Naive thymus-derived CD8-positive, alpha-beta T cell (primary cell): ENCODE results near the gene ERBIN. TPM values are rescaled to one million over a fixed set of nuclear protein-coding genes. Genes with fewer than 3 reads are reported as not detected.
A peak's percentile ranks its signal among the peaks of the same experiment; 100 is the strongest.
"Not testable (repeated sequence)": the region's sequence is repeated elsewhere in the genome, so short reads cannot be mapped to it uniquely, and the experiment has no call there.

Experiments
- ATAC-seq, 2 donors: fragments of 150-1000 bp; cut with Tn5 transposase in 1 of 2; sonication (Bioruptor Pico), chemical (Tn5 transposase) in 1 of 2; 1 replicate in 1 of 2; 2 replicates in 1 of 2; pipeline ENCODE4 v1.10.0; 2021; ENCODE audit warnings: mild to moderate bottlenecking in 2 of 2, moderate library complexity in 2 of 2
- POLR2A ChIA-PET: fragments of 350-600 bp; sonication (Branson Sonifier 250); formaldehyde crosslinking; loops from one replicate; lab custom pipeline; 2021; ENCODE audit warnings: antibody characterized with exemption; lab: Charles Lee
- DNase-seq, 10 donors: peaks; one replicate each; pipeline versions ENCODE4 v3.0.0 to v3.0.0-alpha.2; 2020 to 2022
- H3K27ac Mint-ChIP-seq, 10 donors: one replicate each; pipeline ENCODE4 v1.8.0; 2020 to 2022; ENCODE audit warnings: mild to moderate bottlenecking in 10 of 10, mixed read lengths in 10 of 10, moderate library complexity in 4 of 10, inconsistent platforms in 1 of 10
- H3K27me3 Mint-ChIP-seq, 5 donors: one replicate each; pipeline ENCODE4 v1.8.0; 2021 to 2022; ENCODE audit warnings: mixed read lengths in 5 of 5
- H3K36me3 Mint-ChIP-seq, 3 donors: one replicate each; pipeline ENCODE4 v1.8.0; 2020 to 2022; ENCODE audit warnings: mixed read lengths in 3 of 3, mild to moderate bottlenecking in 2 of 3, inconsistent platforms in 1 of 3
- H3K4me1 Mint-ChIP-seq, 4 donors: one replicate each; pipeline ENCODE4 v1.8.0; 2021 to 2022; ENCODE audit warnings: mixed read lengths in 4 of 4
- H3K4me3 Mint-ChIP-seq, 10 donors: one replicate each; pipeline ENCODE4 v1.8.0; 2020 to 2022; ENCODE audit warnings: mild to moderate bottlenecking in 10 of 10, mixed read lengths in 10 of 10, moderate library complexity in 6 of 10, inconsistent platforms in 1 of 10
- H3K9me3 Mint-ChIP-seq, 9 donors: one replicate each; pipeline ENCODE4 v1.8.0; 2020 to 2022; ENCODE audit warnings: mixed read lengths in 9 of 9, mild to moderate bottlenecking in 3 of 9, inconsistent platforms in 1 of 9, moderate library complexity in 1 of 9
- polyA plus RNA-seq, 3 donors: library from polyadenylated mRNA; unstranded; fragments of 300-500 nt; fragmentation: Illumina TruSeq; gene quantifications; one replicate each; pipeline ENCODE4 v1.2.3, GENCODE V29; 2021
- total RNA-seq, 8 experiments: library from RNA in 2 of 8; stranded (reverse) in 2 of 8; gene quantifications; one replicate each; pipeline ENCODE4 v1.2.3 and lab custom pipeline; 2021 to 2026

ERBIN gene
- total and polyA plus RNA-seq, 5 experiments from 2014 or later, result 50.3 to 135 (median 53.8) TPM

- DNase-seq, result no peak
- H3K36me3 Mint-ChIP-seq, result no peaks in the 10 kb centered on the region
- H3K4me3 Mint-ChIP-seq, result no peak overlapping the region
- H3K9me3 Mint-ChIP-seq, result peaks cover 0 to 2% (median 0%) of the 10 kb centered on the region in 9 donors
- no peak for ATAC-seq
- no peaks in the 10 kb centered on the region for H3K4me1 Mint-ChIP-seq
- H3K27ac Mint-ChIP-seq, result no peak overlapping the region
- H3K27me3 Mint-ChIP-seq, result no peaks in the 10 kb centered on the region
- POLR2A ChIA-PET, result no interaction called here
These were observed 24.3 kb upstream of the ERBIN start for GRCh38 chr5:65902104-65902503.

- no peak for DNase-seq
- Mint-ChIP-seq H3K36me3 (no peaks in the 10 kb centered on the region), H3K27me3 (no peaks in the 10 kb centered on the region), H3K9me3 (peaks cover 0 to 2% (median 0%) of the 10 kb centered on the region in 9 donors), H3K27ac (no peak overlapping the region), H3K4me1 (no peaks in the 10 kb centered on the region), H3K4me3 (no peak overlapping the region)
- no peak for ATAC-seq
- POLR2A ChIA-PET, result no interaction called here
These were observed 22.8 kb upstream of the ERBIN start for GRCh38 chr5:65903581-65903980.

GRCh38 chr5:65906256-65906655 is 20.1 kb upstream of the ERBIN start:
- ATAC-seq, result no peak
- Mint-ChIP-seq H3K27me3 (no peaks in the 10 kb centered on the region), H3K4me3 (no peak overlapping the region), H3K9me3 (no peaks in the 10 kb centered on the region), H3K36me3 (no peaks in the 10 kb centered on the region), H3K27ac (no peak overlapping the region), H3K4me1 (no peaks in the 10 kb centered on the region)
- POLR2A ChIA-PET, result interaction anchor here (0.7 kb wide), 1 partner anchor 22 kb away, joined by 7 read pairs; no protein-coding TSS in a partner anchor
- no peak for DNase-seq

GRCh38 chr5:65907135-65907534 is 19.2 kb upstream of the ERBIN start:
- no peak for ATAC-seq
- no peak for DNase-seq
- Mint-ChIP-seq H3K36me3 (no peaks in the 10 kb centered on the region), H3K9me3 (no peaks in the 10 kb centered on the region), H3K4me3 (no peak overlapping the region), H3K27ac (no peak overlapping the region), H3K27me3 (no peaks in the 10 kb centered on the region), H3K4me1 (no peaks in the 10 kb centered on the region)
- POLR2A ChIA-PET, result no interaction called here

GRCh38 chr5:65910711-65911110 is 15.7 kb upstream of the ERBIN start:
- no peaks in the 10 kb centered on the region for H3K9me3 Mint-ChIP-seq
- H3K4me1 Mint-ChIP-seq, result peaks cover 0 to 7% (median 1%) of the 10 kb centered on the region in 4 donors
- no peak for ATAC-seq
- POLR2A ChIA-PET, result no interaction called here
- no peak for DNase-seq
- H3K4me3 Mint-ChIP-seq, result no peak overlapping the region
- H3K27me3 Mint-ChIP-seq, result no peaks in the 10 kb centered on the region
- no peaks in the 10 kb centered on the region for H3K36me3 Mint-ChIP-seq
- H3K27ac Mint-ChIP-seq, result no peak overlapping the region

- Mint-ChIP-seq H3K27me3 (no peaks in the 10 kb centered on the region), H3K9me3 (no peaks in the 10 kb centered on the region), H3K27ac (no peak overlapping the region), H3K36me3 (no peaks in the 10 kb centered on the region), H3K4me1 (peaks cover 0 to 7% (median 1%) of the 10 kb centered on the region in 4 donors), H3K4me3 (no peak overlapping the region)
- DNase-seq, result no peak
- POLR2A ChIA-PET, result no interaction called here
- ATAC-seq, result no peak
These were observed 14.1 kb upstream of the ERBIN start for GRCh38 chr5:65912311-65912710.

GRCh38 chr5:65913519-65913918 is 12.9 kb upstream of the ERBIN start:
- no peaks in the 10 kb centered on the region for H3K36me3 Mint-ChIP-seq
- no peak overlapping the region for H3K4me3 Mint-ChIP-seq
- H3K4me1 Mint-ChIP-seq, result peaks cover 0 to 7% (median 1%) of the 10 kb centered on the region in 4 donors
- H3K9me3 Mint-ChIP-seq, result no peaks in the 10 kb centered on the region
- no peak for DNase-seq
- no peak for ATAC-seq
- POLR2A ChIA-PET, result no interaction called here
- H3K27me3 Mint-ChIP-seq, result no peaks in the 10 kb centered on the region
- no peak overlapping the region for H3K27ac Mint-ChIP-seq

- H3K4me3 Mint-ChIP-seq, result no peak overlapping the region
These were observed 11.7 kb upstream of the ERBIN start for GRCh38 chr5:65914641-65915196.

GRCh38 chr5:65915661-65916060 is 10.7 kb upstream of the ERBIN start:
- DNase-seq, H3K27ac Mint-ChIP-seq, H3K9me3 Mint-ChIP-seq, H3K36me3 Mint-ChIP-seq, H3K4me3 Mint-ChIP-seq, ATAC-seq, H3K27me3 Mint-ChIP-seq, H3K4me1 Mint-ChIP-seq: not testable (repeated sequence)
- POLR2A ChIA-PET, result interaction anchor here (0.9 kb wide), 1 partner anchor 10 kb away, joined by 5 read pairs; no protein-coding TSS in a partner anchor

More at GRCh38 chr5:65914641-65915196, 11.7 kb upstream of the ERBIN start:
- no peak overlapping the region for H3K27ac Mint-ChIP-seq
- POLR2A ChIA-PET, result interaction anchor here (0.6 to 0.9 kb wide), 2 partner anchors 10 to 18 kb away, joined by 3 to 5 read pairs; no protein-coding TSS in a partner anchor
- H3K27me3 Mint-ChIP-seq, result no peaks in the 10 kb centered on the region
- no peaks in the 10 kb centered on the region for H3K36me3 Mint-ChIP-seq
- peaks cover 0 to 7% (median 1%) of the 10 kb centered on the region in 4 donors for H3K4me1 Mint-ChIP-seq
- ATAC-seq, result no peak
- no peak for DNase-seq
- no peaks in the 10 kb centered on the region for H3K9me3 Mint-ChIP-seq

GRCh38 chr5:65916066-65916465 is 10.3 kb upstream of the ERBIN start:
- Mint-ChIP-seq H3K4me1 (peaks cover 0 to 7% (median 1%) of the 10 kb centered on the region in 4 donors), H3K4me3 (no peak overlapping the region), H3K36me3 (no peaks in the 10 kb centered on the region), H3K9me3 (no peaks in the 10 kb centered on the region), H3K27me3 (no peaks in the 10 kb centered on the region), H3K27ac (no peak overlapping the region)
- no peak for ATAC-seq
- POLR2A ChIA-PET, result no interaction called here
- DNase-seq, result no peak

- H3K36me3 Mint-ChIP-seq, result no peaks in the 10 kb centered on the region
- no peaks in the 10 kb centered on the region for H3K9me3 Mint-ChIP-seq
- DNase-seq (no peak), ATAC-seq (no peak)
- H3K27ac Mint-ChIP-seq, result no peak overlapping the region
- POLR2A ChIA-PET, result no interaction called here
- H3K4me3 Mint-ChIP-seq, result no peak overlapping the region
- no peaks in the 10 kb centered on the region for H3K27me3 Mint-ChIP-seq
- peaks cover 0 to 11% (median 1%) of the 10 kb centered on the region in 4 donors for H3K4me1 Mint-ChIP-seq
These were observed 9.7 kb upstream of the ERBIN start for GRCh38 chr5:65916636-65917035.

- Mint-ChIP-seq H3K27ac (no peak overlapping the region), H3K4me3 (no peak overlapping the region), H3K36me3 (no peaks in the 10 kb centered on the region), H3K9me3 (no peaks in the 10 kb centered on the region), H3K4me1 (peaks cover 6 to 22% (median 16%) of the 10 kb centered on the region in 4 donors), H3K27me3 (no peaks in the 10 kb centered on the region)
- ATAC-seq, result no peak
- POLR2A ChIA-PET, result no interaction called here
- no peak for DNase-seq
These were observed 6.6 kb upstream of the ERBIN start for GRCh38 chr5:65919773-65920172.

GRCh38 chr5:65923339-65923738 is 3.0 kb upstream of the ERBIN start:
- peaks cover 10 to 28% (median 18%) of the 10 kb centered on the region in 4 donors for H3K4me1 Mint-ChIP-seq
- no peak overlapping the region for H3K4me3 Mint-ChIP-seq
- no peak for DNase-seq
- H3K9me3 Mint-ChIP-seq, result no peaks in the 10 kb centered on the region
- POLR2A ChIA-PET, result interaction anchor here (5.3 kb wide), 1 partner anchor 202 kb away, joined by 45 read pairs; the partner anchor contains the start of genes NLN and SGTB
- no peaks in the 10 kb centered on the region for H3K27me3 Mint-ChIP-seq
- no peak for ATAC-seq
- H3K36me3 Mint-ChIP-seq, result peaks cover 0 to 5% (median 0%) of the 10 kb centered on the region in 3 donors
- H3K27ac Mint-ChIP-seq, result peak overlapping the region in 4 of 10 donors; percentile 4 to 98 (median 74)
